ENCODE measurements around the gene MTG2. TPM values are rescaled to one million over a fixed set of nuclear protein-coding genes. Genes with fewer than 3 reads are reported as not detected.

MTG2 gene
- total and polyA plus RNA-seq, 9 donors: 22.2 to 30.0 (median 26.0) TPM

DNA sequence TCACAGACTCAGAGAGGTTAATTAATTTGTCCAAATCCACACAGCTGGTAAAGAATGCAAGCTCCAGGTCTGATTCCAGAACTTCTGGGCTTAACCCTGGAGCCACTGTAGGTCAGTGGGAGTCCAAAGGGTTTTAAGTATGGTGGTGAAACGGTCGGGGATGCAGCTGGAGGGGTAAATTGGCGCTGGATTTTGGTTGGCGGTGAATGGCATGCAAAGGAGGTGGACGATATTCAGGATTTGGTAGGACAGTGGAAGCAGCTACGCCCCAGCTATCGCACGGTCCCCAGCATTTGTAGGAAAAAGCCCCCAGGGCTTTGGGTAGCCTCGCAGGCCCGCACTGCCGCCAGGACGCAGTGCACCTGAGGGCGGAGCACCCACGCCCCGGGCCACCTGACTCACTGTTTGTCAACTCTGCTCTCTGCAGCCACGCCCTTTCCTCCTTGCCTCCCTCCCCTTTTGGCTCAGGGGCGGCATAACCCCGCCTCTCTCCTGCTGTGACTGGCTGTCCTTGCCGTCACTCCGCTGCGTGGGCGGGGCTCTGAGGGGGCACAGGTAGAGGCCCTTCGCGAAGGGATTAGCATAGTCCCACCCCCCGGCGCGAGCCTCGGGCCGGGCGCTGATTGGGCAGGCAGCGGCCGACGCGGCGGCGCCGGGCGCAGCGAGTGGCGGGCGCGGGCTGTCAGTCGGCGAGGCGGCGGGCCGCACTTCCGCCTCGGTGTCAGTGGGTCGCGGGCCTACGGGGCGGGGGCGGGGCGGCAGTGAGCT is 55.2 kb downstream of the MTG2 start, which contains the start of gene OSBPL2:
TSS of gene OSBPL2 (plus strand) at position 721 of the 768 bp plus-strand sequence. CDS start 17,664 bp downstream, outside the sequence.
- Histone ChIP-seq H3K27ac (ENCODE audit: low read length) (peak within 1 kb of the TSS; percentile 29), H3K4me1 (ENCODE audit: control insufficient read depth, insufficient read depth, low read length) (peaks cover 59% of the 10 kb centered on the region), H3K9me3 (replicated peaks; ENCODE audit: control insufficient read depth, low read depth, low read length) (peaks cover 5% of the 10 kb centered on the region), H3K27me3 (ENCODE audit: control insufficient read depth, insufficient read depth, low read length) (no peaks in the 10 kb centered on the region), H3K4me3 (ENCODE audit: low read length) (peak within 1 kb of the TSS; percentile 64), H3K36me3 (ENCODE audit: control insufficient read depth, insufficient read depth, low read length) (peaks cover 18% of the 10 kb centered on the region)
- DNase-seq: peak; percentile 99
- 1% methylated on average over 53 of the region's 55 CpGs for WGBS (ENCODE audit: insufficient coverage)

GRCh38 chr20:62238569-62239277 is 55.9 kb downstream of the MTG2 start:
- Histone ChIP-seq H3K27ac (ENCODE audit: low read length) (peak overlapping the region; percentile 18), H3K4me1 (ENCODE audit: control insufficient read depth, insufficient read depth, low read length) (peaks cover 56% of the 10 kb centered on the region), H3K9me3 (replicated peaks; ENCODE audit: control insufficient read depth, low read depth, low read length) (peaks cover 3% of the 10 kb centered on the region), H3K4me3 (ENCODE audit: low read length) (peak overlapping the region; percentile 64), H3K27me3 (ENCODE audit: control insufficient read depth, insufficient read depth, low read length) (no peaks in the 10 kb centered on the region), H3K36me3 (ENCODE audit: control insufficient read depth, insufficient read depth, low read length) (peaks cover 18% of the 10 kb centered on the region)
- WGBS (ENCODE audit: insufficient coverage): under 1% methylated on average over 46 of the region's 70 CpGs
- DNase-seq: peak; percentile 25

DNA sequence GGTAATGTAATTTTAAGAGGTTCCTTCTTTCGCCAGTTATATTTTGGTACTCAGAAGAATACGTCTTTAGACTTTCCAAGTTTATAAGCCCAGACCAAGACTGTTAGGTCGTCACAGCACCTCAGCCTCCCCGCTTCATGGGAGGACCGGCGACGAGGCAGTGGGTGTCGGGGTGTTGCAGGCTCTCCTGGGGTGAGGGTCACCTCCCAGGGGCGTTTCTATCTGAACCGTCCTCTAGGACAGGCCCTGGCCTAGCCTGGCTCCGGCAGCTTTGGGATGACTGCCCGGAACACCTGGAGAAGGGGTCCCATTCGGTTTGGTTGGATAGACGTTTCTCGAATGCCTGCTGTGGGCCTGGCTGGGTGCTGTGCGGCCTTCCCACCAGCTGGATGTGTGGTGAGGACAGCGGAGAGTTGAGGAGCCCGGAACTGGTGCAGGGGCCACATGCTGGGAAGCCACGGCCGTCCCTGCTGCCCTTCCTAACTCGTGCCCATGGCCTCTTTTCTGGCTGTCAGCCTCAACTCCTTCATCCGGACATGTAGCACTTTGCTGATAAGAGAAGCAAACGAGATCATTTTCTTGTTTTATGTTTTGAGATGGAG is 56.6 kb downstream of the MTG2 start:
- Histone ChIP-seq H3K27ac (ENCODE audit: low read length) (peak overlapping the region; percentile 18), H3K4me3 (ENCODE audit: low read length) (peak overlapping the region; percentile 64), H3K36me3 (ENCODE audit: control insufficient read depth, insufficient read depth, low read length) (peaks cover 21% of the 10 kb centered on the region), H3K27me3 (ENCODE audit: control insufficient read depth, insufficient read depth, low read length) (no peaks in the 10 kb centered on the region), H3K9me3 (replicated peaks; ENCODE audit: control insufficient read depth, low read depth, low read length) (no peaks in the 10 kb centered on the region), H3K4me1 (ENCODE audit: control insufficient read depth, insufficient read depth, low read length) (peaks cover 53% of the 10 kb centered on the region)
- peak; percentile 10 for DNase-seq
- WGBS (ENCODE audit: insufficient coverage): 36% methylated on average over 13 of the region's 23 CpGs

DNA sequence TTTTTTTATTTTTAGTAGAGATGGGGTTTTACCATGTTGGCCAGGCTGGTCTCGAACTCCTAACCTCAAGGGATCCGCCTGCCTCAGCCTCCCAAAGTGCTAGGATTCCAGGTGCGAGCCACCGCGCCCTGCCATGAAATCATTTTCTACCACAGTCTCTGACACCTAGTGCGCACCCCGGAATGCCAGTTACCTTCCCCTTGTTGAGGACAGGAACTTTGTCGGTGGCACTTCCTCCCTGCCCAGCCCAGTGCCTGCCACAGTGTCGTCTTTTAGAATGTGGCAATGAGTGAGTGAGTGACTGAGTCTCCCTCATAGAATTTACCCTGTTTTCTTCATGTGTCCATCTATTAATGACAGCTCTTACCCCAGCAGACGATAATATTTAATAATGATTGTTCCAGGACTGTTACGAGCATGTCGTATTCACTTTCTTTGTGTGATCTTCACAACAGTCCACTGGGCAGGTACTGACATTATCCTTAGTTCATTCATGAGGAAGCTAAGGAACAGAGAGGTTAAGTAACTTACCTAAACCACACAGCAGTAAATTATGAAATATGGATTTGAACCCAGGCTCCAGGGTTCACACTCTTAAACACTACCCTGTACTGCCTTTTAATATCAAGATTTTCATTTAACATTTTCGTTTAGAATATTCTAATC is 57.3 kb downstream of the MTG2 start:
- Histone ChIP-seq H3K4me1 (ENCODE audit: control insufficient read depth, insufficient read depth, low read length) (peaks cover 48% of the 10 kb centered on the region), H3K9me3 (replicated peaks; ENCODE audit: control insufficient read depth, low read depth, low read length) (no peaks in the 10 kb centered on the region), H3K4me3 (ENCODE audit: low read length) (no peak overlapping the region), H3K27ac (ENCODE audit: low read length) (no peak overlapping the region), H3K27me3 (ENCODE audit: control insufficient read depth, insufficient read depth, low read length) (no peaks in the 10 kb centered on the region), H3K36me3 (ENCODE audit: control insufficient read depth, insufficient read depth, low read length) (peaks cover 21% of the 10 kb centered on the region)
- DNase-seq: no peak
- 88% methylated on average over 5 of the region's 13 CpGs for WGBS (ENCODE audit: insufficient coverage)

DNA sequence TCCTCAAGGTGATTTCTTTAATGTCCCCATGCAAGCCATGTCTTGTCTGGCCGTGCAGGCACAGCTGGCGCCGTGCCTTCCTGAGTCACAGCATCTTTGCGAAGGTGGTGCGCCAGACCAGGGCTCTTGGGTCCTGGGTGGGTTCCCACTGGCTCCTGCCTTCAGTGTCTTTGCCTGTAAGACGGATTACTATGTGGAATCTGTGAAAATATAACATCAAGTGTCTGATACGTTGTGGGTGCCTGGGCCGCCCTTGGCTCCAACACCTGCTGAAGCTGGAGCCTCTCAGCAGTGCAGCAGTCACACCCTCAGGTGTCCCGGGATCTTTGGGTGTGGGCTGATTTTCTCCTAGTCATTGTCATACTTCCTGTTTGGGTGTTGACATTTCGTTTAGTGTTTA is 58.7 kb downstream of the MTG2 start:
- H3K4me1 ChIP-seq (ENCODE audit: control insufficient read depth, insufficient read depth, low read length): peaks cover 42% of the 10 kb centered on the region
- no peak overlapping the region for H3K27ac ChIP-seq (ENCODE audit: low read length)
- DNase-seq: no peak
- 83% methylated on average over 8 of the region's 10 CpGs for WGBS (ENCODE audit: insufficient coverage)
- H3K4me3 ChIP-seq (ENCODE audit: low read length): no peak overlapping the region
- no peaks in the 10 kb centered on the region for H3K9me3 ChIP-seq (replicated peaks; ENCODE audit: control insufficient read depth, low read depth, low read length)
- H3K27me3 ChIP-seq (ENCODE audit: control insufficient read depth, insufficient read depth, low read length): no peaks in the 10 kb centered on the region
- H3K36me3 ChIP-seq (ENCODE audit: control insufficient read depth, insufficient read depth, low read length): peaks cover 27% of the 10 kb centered on the region

GRCh38 chr20:62242176-62242575 is 59.3 kb downstream of the MTG2 start:
- Histone ChIP-seq H3K9me3 (replicated peaks; ENCODE audit: control insufficient read depth, low read depth, low read length) (no peaks in the 10 kb centered on the region), H3K27ac (ENCODE audit: low read length) (peak overlapping the region; percentile 75), H3K4me1 (ENCODE audit: control insufficient read depth, insufficient read depth, low read length) (peaks cover 45% of the 10 kb centered on the region), H3K4me3 (ENCODE audit: low read length) (no peak overlapping the region), H3K36me3 (ENCODE audit: control insufficient read depth, insufficient read depth, low read length) (peaks cover 27% of the 10 kb centered on the region), H3K27me3 (ENCODE audit: control insufficient read depth, insufficient read depth, low read length) (no peaks in the 10 kb centered on the region)
- 36% methylated on average over 4 of the region's 6 CpGs for WGBS (ENCODE audit: insufficient coverage)
- DNase-seq: peak; percentile 68

GRCh38 chr20:62243106-62243505 is 60.3 kb downstream of the MTG2 start:
- 80% methylated on average over 13 of the region's 22 CpGs for WGBS (ENCODE audit: insufficient coverage)
- Histone ChIP-seq H3K9me3 (replicated peaks; ENCODE audit: control insufficient read depth, low read depth, low read length) (no peaks in the 10 kb centered on the region), H3K27me3 (ENCODE audit: control insufficient read depth, insufficient read depth, low read length) (no peaks in the 10 kb centered on the region), H3K4me3 (ENCODE audit: low read length) (no peak overlapping the region), H3K27ac (ENCODE audit: low read length) (peak overlapping the region; percentile 75), H3K4me1 (ENCODE audit: control insufficient read depth, insufficient read depth, low read length) (peaks cover 41% of the 10 kb centered on the region), H3K36me3 (ENCODE audit: control insufficient read depth, insufficient read depth, low read length) (peaks cover 27% of the 10 kb centered on the region)
- DNase-seq: no peak

DNA sequence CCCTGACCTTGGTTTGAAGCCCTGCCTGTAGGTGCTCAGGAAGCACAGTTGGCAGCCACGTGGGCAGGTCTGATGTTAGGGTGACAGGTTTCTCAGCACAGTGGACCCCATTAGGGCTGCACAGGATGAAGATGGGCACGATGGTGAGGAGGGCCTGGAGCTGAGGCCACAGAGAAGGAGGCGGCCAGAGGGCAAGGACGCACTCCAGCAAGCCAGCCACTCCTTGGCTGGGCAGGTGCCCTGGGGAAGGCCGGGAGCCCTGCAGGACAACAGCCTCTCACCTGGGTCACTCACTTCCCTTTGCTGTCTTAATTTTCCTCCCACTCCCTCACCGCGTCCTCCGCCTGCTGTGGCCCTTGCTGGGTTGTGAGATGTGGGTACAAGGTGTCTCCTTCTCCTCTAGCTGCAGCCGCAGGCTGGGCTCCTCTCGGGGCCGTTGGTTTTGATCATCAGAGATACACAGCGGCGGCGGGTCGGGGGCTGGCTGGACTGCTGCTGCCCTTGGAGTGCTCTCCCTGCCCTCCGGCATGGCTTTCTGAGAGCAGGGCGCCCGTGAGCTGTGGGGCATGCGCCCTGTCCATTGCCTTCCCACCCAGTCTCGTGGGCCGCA is 61.2 kb downstream of the MTG2 start:
- DNase-seq: no peak
- no peaks in the 10 kb centered on the region for H3K27me3 ChIP-seq (ENCODE audit: control insufficient read depth, insufficient read depth, low read length)
- H3K27ac ChIP-seq (ENCODE audit: low read length): no peak overlapping the region
- H3K9me3 ChIP-seq (replicated peaks; ENCODE audit: control insufficient read depth, low read depth, low read length): no peaks in the 10 kb centered on the region
- peaks cover 27% of the 10 kb centered on the region for H3K36me3 ChIP-seq (ENCODE audit: control insufficient read depth, insufficient read depth, low read length)
- H3K4me1 ChIP-seq (ENCODE audit: control insufficient read depth, insufficient read depth, low read length): peaks cover 44% of the 10 kb centered on the region
- H3K4me3 ChIP-seq (ENCODE audit: low read length): no peak overlapping the region
- WGBS (ENCODE audit: insufficient coverage): 82% methylated on average over 15 of the region's 21 CpGs

- H3K4me1 ChIP-seq (ENCODE audit: control insufficient read depth, insufficient read depth, low read length): peaks cover 38% of the 10 kb centered on the region
- no peaks in the 10 kb centered on the region for H3K27me3 ChIP-seq (ENCODE audit: control insufficient read depth, insufficient read depth, low read length)
- no peak overlapping the region for H3K27ac ChIP-seq (ENCODE audit: low read length)
- H3K9me3 ChIP-seq (replicated peaks; ENCODE audit: control insufficient read depth, low read depth, low read length): no peaks in the 10 kb centered on the region
- no peak for DNase-seq
- peaks cover 27% of the 10 kb centered on the region for H3K36me3 ChIP-seq (ENCODE audit: control insufficient read depth, insufficient read depth, low read length)
- WGBS (ENCODE audit: insufficient coverage): 88% methylated on average over 8 of the region's 17 CpGs
- no peak overlapping the region for H3K4me3 ChIP-seq (ENCODE audit: low read length)
These were observed 61.8 kb downstream of the MTG2 start for GRCh38 chr20:62244644-62245108.
